ENCODE results near the gene MEI4.
"Not testable (repeated sequence)": the region's sequence is repeated elsewhere in the genome, so short reads cannot be mapped to it uniquely, and the experiment has no call there.

Gene MEI4

GRCh38 chr6:77652739-77653138 lies at the start of gene MEI4:
Gene MEI4 (plus strand): TSS chr6:77653039. CDS start chr6:77690672, 37,633 bp downstream.
- no peak for DNase-seq

- DNase-seq = no peak
Observed at GRCh38 chr6:77604476-77604875, 48.4 kb upstream of the MEI4 start.

GRCh38 chr6:77607004-77607403 lies 45.8 kb upstream of the MEI4 start:
- no peak for DNase-seq

GRCh38 chr6:77609106-77609505 lies 43.7 kb upstream of the MEI4 start:
- DNase-seq = no peak

- DNase-seq = no peak
Observed at GRCh38 chr6:77619114-77619513, 33.7 kb upstream of the MEI4 start.

- DNase-seq = no peak
Observed at GRCh38 chr6:77620278-77620882, 32.5 kb upstream of the MEI4 start.

GRCh38 chr6:77624515-77624914 lies 28.3 kb upstream of the MEI4 start:
- no peak for DNase-seq

- DNase-seq = no peak
Observed at GRCh38 chr6:77626426-77626825, 26.4 kb upstream of the MEI4 start.

GRCh38 chr6:77630014-77630413 lies 22.8 kb upstream of the MEI4 start:
- DNase-seq = no peak

- DNase-seq = no peak
Observed at GRCh38 chr6:77633471-77633870, 19.4 kb upstream of the MEI4 start.

- DNase-seq = no peak
Observed at GRCh38 chr6:77633993-77634715, 18.7 kb upstream of the MEI4 start.

GRCh38 chr6:77638129-77638830 lies 14.6 kb upstream of the MEI4 start:
- no peak for DNase-seq

- DNase-seq = no peak
Observed at GRCh38 chr6:77644102-77644705, 8.6 kb upstream of the MEI4 start.

GRCh38 chr6:77650098-77650663 lies 2.7 kb upstream of the MEI4 start:
- DNase-seq = no peak

- no peak for DNase-seq
Observed at GRCh38 chr6:77653816-77654215, 977 bp downstream of the MEI4 start.

- not testable (repeated sequence) for DNase-seq
Observed at GRCh38 chr6:77655035-77655434, 2.2 kb downstream of the MEI4 start.

GRCh38 chr6:77656999-77657764 lies 4.3 kb downstream of the MEI4 start:
- no peak for DNase-seq

GRCh38 chr6:77666340-77666739 lies 13.5 kb downstream of the MEI4 start:
- no peak for DNase-seq

GRCh38 chr6:77666846-77667245 lies 14.0 kb downstream of the MEI4 start:
- no peak for DNase-seq

GRCh38 chr6:77669913-77670312 lies 17.1 kb downstream of the MEI4 start:
- no peak for DNase-seq

- no peak for DNase-seq
Observed at GRCh38 chr6:77674211-77674610, 21.4 kb downstream of the MEI4 start.

- DNase-seq = no peak
Observed at GRCh38 chr6:77678048-77678447, 25.2 kb downstream of the MEI4 start.

GRCh38 chr6:77683515-77683914 lies 30.7 kb downstream of the MEI4 start:
- no peak for DNase-seq
